Measurements from ENCODE around the gene UBALD2. TPM values are rescaled to one million over a fixed set of nuclear protein-coding genes. Genes with fewer than 3 reads are reported as not detected.
"Not testable (repeated sequence)": the region's sequence is repeated elsewhere in the genome, so short reads cannot be mapped to it uniquely, and the experiment has no call there.

UBALD2 gene
- polyA plus RNA-seq, 1 donor, result 23.1 TPM

DNA sequence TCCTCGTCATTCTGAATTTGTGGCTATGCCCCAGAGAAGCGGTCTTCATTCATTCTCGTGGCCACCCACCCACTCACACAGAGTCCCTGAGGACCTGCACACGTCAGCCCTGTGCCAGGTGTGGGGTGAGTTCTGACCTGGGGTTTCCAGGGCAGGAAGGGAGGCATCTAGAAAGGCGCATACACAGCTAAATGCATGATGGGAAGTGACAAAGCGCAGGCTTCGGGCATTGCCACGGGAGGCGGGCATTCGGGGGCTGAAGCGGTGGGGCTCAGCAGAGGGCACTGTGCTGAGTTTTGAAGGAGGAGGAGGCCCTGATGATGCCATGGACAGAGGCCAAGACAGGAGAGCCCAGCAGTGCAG, 10.9 kb downstream of the UBALD2 start:
- DNase-seq, result no peak

DNA sequence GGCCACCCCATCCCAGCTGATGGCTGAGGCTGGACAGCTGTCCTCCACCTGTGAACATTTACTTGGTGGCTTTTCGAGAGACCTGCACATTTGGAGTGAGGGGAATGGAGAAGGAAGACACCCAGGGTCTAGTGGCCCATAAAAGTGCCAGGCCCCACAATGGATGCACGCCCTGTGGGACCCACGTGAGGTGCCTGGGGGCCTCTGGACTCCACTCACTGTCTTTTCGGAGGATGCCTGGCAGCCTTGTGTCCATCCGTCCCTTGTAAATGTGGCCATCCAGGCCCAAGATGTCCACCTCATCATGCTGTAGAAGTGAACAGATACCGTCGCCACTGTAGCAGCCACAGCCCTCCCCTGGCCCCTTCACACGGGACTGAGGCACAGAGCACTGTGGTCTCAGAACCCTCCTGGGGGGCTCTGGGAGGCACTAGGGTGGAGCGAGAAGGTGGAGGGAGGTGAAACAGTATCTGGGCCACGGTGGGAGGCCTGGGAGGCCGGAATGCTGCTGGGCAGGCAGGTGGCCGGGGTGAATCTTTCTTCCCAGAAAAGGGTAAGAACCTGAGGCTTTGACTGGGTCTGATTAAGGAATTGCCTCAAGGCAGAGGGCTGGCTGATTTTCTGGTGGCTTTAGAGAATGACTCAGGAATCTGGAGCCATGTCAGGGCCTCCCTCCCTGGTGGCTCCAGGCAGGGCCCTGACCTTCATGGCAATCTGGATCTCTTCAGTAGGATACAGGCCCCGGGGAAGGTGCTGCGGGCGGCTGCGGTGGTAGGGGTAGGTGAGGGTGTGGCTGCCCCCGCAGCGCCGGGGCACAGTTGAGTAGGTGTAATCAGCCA, 11.5 kb downstream of the UBALD2 start:
- no peak for DNase-seq

DNA sequence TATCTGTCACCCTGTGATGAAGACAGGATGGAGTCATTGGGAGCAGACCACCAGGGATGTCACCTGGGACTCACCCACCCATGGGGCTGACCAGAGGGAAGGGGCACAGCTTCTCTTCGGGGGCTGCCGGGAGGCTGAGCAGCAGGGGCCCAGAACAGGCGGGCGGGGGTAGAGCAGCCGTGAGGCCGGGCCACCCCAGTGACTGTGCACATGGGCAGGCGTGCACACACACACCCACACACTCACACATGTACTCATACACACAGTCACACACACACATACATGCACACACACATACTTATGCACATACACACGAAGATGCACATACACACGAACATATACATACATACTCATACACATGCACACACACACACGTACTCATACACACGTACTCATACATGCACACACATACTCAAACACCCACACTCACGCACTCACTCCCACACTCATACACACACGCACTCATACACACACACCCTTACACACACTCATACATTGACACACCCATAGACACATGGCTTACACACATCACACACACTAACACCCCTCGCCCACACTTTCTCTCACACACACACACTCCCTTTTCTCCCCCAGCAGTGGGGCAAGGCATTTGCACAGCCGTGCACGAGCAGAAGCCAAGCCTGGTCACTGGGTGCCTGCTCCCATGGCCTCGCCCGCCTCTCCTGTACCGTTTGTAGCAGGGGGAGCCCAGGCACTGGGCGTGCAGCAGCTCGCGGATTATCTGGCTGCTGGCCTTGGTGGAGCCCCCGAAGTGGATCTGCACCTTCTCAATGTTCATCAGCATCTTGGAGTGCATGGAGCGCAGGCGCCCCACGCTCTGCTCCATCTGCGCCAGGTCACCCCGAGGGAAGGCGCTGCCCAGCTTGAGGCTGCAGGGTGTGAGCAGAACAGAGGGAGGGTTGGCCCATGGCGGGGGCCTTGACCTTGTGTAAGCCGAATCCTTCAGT, 12.4 kb downstream of the UBALD2 start:
- no peak for DNase-seq

DNA sequence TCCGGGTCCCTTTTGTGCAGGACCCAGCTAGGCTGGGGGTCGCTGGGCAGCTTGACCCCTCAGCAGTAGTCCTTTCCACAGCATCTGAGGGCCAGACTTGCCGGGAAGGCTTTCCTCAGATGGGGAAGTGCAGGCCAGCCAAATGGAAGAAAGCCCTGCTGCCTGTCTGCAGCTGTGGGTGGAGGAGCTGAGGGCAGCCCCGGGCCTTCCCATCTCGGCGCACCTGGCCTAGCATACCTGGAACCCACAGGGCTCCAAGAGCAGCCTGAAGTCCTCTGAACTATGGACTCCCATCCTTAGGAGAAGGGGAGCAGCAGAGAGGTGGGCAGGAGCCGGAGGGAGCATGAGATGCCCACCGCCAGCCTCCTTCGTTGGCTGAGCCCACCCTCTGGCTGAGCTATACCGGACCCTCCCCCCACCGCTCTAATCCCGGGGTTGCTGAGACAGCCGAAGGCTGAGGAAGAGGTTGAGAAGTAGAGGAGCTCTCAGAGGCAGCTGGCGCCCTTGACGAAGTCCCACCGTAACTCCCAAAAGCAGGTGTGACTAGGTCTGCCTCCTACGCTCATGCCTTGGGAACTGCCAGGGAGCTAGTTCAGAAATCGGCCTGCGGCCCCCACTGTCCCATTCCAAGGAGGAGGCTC, 13.2 kb downstream of the UBALD2 start:
- no peak for DNase-seq

DNA sequence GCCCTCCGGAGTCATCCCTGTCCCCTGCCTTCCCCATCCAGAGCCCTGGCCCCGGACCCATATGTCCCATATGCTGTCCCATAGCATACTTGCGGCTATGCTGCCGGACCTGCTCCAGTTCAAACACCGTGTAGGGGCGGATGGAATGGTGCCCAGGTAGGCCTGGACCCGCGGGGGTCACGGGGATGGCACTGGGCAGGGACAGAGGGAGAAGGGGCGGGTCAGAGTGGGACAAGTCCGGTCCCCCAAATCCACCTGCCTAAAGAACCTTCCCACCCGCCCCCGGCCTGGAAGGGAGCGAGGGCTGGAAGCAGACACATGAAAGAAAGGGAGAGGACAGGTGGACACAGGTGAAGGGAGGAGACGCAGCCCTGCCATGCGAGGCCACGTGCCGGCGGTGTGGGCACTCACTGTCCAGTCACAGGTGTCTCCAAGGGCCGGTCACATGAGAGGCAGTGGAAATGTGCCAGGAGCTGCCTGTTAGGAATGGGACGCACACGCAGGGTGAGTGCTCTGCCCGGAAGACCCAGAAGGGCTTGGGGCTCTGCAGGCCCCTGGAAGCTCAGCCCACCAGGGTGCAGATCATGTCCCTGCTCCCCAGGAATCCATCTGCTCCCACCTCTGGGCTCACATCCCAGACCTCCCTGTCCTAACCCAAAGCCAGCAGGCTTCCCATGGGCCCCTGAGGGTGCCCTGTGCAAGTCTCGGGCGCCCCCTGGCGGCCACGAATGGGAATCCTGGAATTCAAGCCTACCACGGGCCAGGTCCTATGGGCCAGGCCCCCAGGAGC, 14.0 kb downstream of the UBALD2 start:
- peak; percentile 77 for DNase-seq

DNA sequence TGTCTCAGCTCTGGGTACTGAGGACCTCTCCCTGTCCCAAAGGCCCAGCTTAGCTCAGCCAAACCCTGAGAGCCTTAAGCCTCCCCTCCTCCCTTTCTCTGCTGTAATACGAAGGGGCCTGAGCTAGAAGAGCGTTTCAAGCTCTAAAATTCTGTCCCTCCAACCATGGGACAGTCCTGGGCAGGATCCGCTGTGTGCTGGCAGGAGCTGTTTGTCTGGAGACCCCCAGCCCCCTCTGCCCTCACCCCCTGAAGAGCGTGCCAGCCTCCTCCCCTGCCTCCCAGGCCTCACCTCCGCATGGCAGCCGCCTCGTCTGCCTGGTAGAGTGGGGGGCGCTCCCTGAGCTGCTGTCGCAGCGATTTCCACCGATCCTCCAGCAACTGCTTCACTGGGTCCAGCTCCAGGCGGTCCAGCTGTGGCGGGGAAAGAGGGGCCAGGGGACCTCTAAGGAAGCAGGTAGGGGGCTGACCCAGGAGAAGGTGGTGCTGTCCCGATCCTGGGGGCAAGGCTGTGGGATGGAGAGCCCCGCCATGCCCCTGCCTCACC, 14.7 kb downstream of the UBALD2 start:
- no peak for DNase-seq

DNA sequence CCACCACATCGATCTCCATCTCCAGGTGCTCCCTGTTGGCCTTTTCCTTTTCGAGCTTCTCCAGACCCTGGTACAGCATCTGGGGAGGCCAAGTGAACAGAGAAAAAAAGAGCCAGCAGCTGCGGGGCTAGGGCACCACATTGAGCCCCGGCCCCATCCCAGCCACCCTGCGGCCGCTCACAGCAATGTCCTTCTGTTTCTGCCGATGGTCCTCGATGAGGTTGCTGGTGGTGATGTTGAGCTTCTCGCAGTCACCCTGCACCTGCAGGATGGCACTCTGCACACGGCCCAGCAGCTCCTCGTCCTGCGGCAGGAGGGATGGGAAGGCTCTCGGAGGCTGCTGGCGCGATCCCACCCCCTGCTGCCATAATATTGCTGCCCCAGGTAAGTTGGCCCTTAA, 15.5 kb downstream of the UBALD2 start:
- no peak for DNase-seq

DNA sequence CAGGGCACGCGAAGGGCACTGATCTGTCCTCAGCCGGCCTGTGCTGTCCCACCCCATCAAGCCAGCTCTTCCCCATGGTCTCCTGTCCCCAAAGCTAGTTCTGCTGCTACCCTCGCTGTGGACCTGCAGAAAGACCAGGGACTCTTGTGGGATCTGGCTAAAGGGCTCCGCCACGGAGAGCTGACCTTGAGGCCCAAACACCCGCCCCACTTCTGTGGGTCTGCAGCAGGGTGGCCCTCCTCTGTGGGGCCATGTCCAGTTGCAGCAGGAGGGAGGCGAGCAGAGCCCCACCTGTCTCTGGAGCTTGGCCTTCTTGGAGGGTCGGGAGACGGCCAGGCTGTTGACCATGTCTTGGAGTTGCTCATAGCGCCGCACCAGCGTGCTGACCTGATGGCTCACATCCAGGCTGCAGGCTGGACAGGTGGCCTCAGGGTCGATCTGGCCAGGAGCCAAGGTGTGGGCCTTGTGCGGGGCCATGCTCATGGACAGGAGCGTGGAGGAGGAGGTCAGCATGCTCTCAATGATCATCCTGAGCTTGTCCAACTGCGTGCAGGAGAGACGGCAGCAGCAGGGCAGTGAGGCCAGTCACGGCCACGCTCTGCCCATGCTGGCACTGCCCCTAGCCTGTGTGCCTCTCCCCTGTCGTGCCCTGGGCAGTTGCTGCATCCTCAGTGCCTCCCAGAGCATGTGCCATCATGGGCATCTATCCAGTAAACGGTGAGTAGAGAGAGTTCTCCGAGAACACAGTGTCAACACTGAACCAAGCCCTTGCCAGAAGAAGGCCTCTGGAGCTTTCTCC, 16.6 kb downstream of the UBALD2 start:
- no peak for DNase-seq

DNA sequence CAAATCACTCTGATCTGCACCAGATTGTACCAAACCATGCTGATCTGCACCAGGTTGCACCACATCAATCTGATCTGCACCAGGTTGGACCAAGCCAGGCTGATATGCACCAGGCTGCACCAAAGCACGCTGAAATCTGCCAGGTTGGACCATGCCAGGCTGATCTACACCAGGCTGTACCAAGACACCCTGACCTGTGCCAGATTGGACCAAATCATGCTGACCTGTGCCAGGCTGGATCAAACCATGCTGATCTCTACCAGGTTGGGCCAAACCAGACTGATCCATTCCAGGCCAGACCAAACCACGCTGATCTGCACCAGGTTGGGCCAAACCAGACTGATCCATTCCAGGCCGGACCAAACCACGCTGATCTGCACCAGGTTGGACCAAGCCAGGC, 27.4 kb downstream of the UBALD2 start:
- no peak for DNase-seq

DNA sequence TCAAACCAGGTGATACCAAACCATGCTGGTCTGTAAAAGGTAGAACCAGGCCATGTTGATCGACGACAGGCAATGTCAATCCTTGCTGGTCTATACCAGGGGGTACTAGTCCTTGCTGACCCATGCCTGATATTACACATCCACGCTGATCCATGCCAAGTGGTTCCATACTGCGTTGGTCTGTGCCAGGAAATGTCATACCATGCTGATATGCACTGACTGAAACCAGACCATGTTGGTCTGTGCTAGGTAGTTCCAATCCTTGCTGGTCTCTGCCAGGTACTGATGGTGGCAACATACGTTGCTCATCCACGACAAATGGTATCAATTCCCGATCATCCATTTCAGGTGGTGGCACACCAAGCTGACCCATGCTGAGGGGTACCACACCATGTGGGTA, 28.0 kb downstream of the UBALD2 start:
- DNase-seq, result no peak

DNA sequence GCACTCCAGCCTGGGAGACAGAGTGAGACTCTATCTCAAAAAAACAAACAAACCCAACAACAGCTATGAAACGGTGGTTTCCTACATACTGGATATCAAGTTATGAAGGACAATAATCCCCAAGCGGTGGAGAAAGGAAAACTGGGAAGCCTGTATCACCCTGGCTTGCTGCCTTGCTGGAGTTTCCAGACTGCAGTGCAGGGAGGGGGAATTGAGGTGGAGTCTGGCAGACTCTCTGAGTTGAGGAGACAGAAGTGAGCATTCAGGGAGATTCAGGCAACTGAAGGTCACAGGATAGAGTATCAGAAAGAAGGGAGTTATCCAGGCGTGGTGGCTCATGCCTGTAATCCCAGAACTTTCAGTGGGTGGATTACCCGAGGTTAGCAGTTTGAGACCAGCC, 31.0 kb downstream of the UBALD2 start:
- DNase-seq, result no peak

DNA sequence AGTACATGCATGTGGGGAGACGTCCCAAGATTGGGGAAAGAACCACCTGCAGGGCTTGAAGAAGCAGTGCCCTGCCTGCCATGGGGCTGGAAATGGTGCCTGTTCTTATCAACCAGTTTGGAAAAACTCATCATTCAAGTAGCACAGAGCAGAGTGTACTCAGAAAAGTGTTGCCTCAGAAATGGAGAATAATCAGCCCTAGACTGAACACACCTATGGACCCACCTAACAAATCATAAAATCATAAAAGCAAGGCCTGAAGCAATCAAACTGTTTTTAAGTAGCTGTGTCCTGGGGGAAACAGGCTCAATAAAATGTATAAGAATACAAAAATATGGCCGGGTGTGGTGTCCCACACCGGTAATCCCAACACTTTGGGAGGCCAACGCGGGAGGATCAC, 31.7 kb downstream of the UBALD2 start:
- no peak for DNase-seq

DNA sequence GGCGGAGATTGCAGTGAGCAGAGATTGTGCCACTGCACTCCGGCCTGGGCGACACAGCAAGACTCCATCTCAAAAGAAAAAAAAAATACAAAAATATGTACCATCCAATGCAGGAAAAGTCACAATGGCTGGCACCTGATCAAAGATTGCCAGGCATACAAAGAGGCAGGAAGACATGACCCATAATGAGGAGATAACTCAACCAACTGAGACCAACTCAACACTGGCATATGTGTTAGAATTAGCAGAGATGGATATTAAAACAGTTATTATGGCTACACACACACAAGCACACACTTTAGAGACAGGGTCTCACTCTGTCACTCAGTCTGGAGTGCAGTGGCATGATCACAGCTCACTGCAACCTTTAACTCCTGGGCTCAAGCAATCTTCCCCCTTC, 32.3 kb downstream of the UBALD2 start:
- DNase-seq, result no peak

DNA sequence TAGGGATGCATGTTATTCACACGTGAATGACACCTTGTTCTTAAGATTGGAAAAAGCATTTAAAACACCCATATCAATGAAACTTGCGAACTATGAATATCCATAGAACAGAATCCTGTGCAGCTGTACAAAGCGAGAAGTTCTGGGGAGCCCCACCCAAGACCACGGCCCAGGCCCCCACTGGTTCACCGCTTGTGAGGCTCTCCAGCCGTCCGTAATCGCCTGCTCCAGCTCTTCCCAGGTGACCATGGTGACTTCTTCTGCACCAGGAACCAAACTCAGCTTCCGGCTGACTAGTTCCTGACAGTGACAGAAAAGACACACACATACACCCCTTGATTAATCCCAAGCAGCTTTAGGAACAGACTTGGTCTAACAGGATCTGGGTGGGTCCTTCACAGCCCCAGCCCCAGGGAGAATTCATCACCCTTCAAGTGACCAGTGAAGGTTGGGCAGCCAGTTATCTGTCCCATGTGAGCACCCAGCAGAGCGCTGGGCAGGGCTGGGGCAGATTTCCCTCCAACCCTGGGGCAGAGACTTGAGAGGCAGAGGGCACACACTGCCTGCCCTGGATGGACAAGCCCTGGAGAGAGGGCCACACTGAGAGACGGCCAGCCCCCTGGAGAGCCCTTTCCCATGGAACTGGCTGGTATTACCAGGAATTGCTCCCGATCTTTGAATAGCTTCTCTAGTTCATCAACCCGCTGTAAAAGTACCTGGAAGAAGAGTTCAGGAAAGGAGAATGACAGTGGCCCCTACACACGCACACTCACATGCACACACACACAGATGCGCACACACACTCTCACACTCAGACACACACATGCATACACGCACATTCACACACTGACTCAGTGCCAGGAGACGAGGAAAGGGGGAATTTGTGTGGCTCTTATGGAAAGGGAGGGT, 39.3 kb downstream of the UBALD2 start:
- DNase-seq, result no peak

DNA sequence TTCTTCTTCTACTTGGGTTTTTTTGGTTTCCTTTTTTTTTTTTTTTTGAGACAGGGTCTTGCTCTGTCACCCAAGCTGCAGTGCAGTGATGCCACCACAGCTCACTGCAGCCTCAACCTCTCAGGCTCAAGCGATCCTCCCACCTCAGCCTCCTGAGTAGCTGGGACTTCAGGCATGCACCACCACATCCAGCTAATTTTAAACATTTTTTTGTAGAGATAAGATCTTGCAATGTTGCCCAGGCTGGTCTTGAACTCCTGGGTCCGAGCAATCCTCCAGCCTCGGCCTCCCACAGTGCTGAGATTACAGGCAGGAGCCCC, 39.9 kb downstream of the UBALD2 start:
- DNase-seq, result not testable (repeated sequence)

DNA sequence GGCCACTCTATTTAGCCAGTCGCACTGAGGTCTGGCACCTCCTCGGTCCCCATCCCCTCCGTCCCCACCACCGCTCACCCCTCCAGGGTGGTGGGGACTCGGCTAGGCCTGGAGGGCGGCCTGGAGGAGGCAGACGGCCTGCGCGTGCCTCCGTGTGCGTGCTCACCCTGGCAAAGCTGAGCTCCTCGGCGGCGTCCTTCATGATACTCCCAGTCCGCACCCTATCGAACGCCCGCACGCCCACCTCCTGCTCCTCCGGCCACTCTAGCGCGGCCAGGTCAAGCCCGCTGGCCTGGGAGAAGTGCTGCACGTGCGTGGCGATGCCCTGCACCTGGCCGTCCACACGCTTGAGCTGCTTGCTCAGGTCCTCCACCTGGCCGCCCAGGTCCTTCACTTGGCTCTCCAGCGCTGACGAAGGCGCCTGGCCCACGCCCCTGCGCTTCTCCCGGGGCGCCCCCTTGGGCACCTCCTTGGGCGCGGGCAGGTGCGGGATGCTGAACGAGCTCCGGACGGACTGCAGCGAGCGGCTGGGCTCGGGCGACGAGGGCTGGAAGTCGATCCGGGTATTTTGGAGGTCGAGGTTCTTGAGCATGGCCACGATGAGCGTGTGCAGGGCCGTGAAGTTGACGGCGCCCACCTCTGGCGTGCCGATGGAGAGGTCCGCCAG, 42.3 kb downstream of the UBALD2 start:
- no peak for DNase-seq

DNA sequence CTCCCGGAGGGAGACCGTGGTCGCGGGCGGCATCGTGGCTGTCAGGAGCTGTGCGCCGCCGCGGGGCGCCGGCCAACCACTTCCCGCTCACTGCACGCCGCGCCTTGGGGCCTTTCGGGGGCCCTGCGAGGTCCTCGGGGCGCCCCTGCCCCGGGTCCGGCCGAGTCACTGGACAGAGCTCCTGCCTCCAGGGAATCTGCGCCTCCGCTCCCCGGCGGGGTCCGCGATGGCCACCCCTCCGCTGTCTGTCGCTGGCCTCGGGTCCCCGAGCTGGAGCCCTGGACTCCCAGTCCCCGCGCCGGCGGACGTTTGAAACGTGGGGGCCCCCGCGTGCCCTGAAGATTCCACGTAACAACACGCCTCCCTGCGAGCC, 42.8 kb downstream of the UBALD2 start, which contains the start of gene QRICH2:
Gene QRICH2, minus strand, starts transcription at position 311 of the 373 bp plus-strand sequence. Its CDS starts 278 bp downstream, at position 33.
- no peak for DNase-seq

DNA sequence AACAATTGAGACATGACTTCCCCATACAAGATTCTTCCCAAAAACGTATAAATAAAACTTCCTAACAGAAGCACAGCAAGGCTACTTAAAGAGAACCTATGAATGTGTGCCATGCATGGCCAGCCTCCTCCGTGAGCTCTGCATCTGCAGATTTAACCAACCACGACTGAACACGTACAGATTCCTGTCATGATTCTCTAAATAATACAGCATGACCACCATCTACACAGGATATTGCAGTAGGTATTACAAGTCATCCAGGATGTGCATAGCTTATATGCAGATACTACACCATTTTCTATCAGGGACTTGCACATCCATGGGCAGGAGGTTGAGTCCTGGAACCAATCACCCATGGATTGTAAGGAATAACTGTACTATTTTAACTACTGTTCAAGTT, 44.3 kb downstream of the UBALD2 start:
- no peak for DNase-seq

DNA sequence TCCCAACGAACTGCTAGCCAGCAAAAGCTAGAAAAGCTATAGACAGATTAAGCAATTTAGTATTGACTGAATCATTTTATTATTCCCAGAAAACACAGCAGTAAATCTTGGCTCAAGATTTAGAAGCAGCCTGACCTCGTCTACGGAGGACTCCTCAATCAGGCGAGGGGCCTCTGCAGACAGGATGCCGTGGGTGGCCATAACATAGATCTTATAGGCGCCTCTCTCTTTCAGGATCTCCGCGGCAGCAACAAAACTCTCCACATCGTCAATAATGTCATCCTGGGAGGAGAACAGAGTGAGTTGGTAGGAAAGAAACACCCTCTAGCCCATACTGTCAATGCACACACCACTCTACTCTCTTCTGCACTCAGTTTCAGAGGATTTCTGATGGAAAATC, 47.6 kb downstream of the UBALD2 start:
- no peak for DNase-seq

All from left kidney (tissue), 2 donors.